HG03354 (cell line): ENCODE measurements around the gene GRHL3.

ENCODE experiments used
- ATAC-seq: cut with Tn5 transposase; IDR thresholded peaks from one replicate; pipeline ENCODE4 v1.9.1; 2021; ENCODE audit warnings: mild to moderate bottlenecking; ENCODE audit not compliant: unreplicated experiment, poor library complexity, severe bottlenecking

The GRHL3 gene

GRCh38 chr1:24292103-24292502, 27.1 kb upstream of the GRHL3 start:
- ATAC-seq, result no peak

- ATAC-seq, result no peak
Observed at GRCh38 chr1:24292887-24293286, 26.3 kb upstream of the GRHL3 start.

GRCh38 chr1:24293392-24294227, 25.5 kb upstream of the GRHL3 start:
- ATAC-seq, result no peak

- ATAC-seq, result no peak
Observed at GRCh38 chr1:24294228-24294672, 24.9 kb upstream of the GRHL3 start.

- ATAC-seq, result no peak
Observed at GRCh38 chr1:24294716-24295371, 24.3 kb upstream of the GRHL3 start.

- ATAC-seq, result no peak
Observed at GRCh38 chr1:24295535-24295934, 23.6 kb upstream of the GRHL3 start.

- no peak for ATAC-seq
Observed at GRCh38 chr1:24297187-24297851, 21.8 kb upstream of the GRHL3 start.

- no peak for ATAC-seq
Observed at GRCh38 chr1:24297852-24298232, 21.3 kb upstream of the GRHL3 start.

- ATAC-seq, result no peak
Observed at GRCh38 chr1:24298606-24299005, 20.6 kb upstream of the GRHL3 start.

- ATAC-seq, result no peak
Observed at GRCh38 chr1:24299901-24300300, 19.3 kb upstream of the GRHL3 start.

GRCh38 chr1:24300971-24301784, 18.0 kb upstream of the GRHL3 start:
- ATAC-seq, result no peak

- ATAC-seq, result no peak
Observed at GRCh38 chr1:24301785-24302175, 17.4 kb upstream of the GRHL3 start.

- ATAC-seq, result no peak
Observed at GRCh38 chr1:24302209-24302611, 16.9 kb upstream of the GRHL3 start.

GRCh38 chr1:24303600-24303999, 15.6 kb upstream of the GRHL3 start:
- no peak for ATAC-seq

- no peak for ATAC-seq
Observed at GRCh38 chr1:24304763-24305162, 14.4 kb upstream of the GRHL3 start.

- ATAC-seq, result no peak
Observed at GRCh38 chr1:24308365-24309015, 10.7 kb upstream of the GRHL3 start.

GRCh38 chr1:24309762-24310485, 9.2 kb upstream of the GRHL3 start:
- ATAC-seq, result no peak

- no peak for ATAC-seq
Observed at GRCh38 chr1:24311234-24311633, 7.9 kb upstream of the GRHL3 start.

GRCh38 chr1:24311741-24312140, 7.4 kb upstream of the GRHL3 start:
- no peak for ATAC-seq
